Activated naive CD4-positive, alpha-beta T cell treated with anti-CD3 and anti-CD28 coated beads, Interleukin-2, amount 50 U/mL, for 24 hours (primary cell): ENCODE measurements around the gene IDUA.
"Not testable (repeated sequence)": the region's sequence is repeated elsewhere in the genome, so short reads cannot be mapped to it uniquely, and the experiment has no call there.

Source experiments
- H3K27ac Mint-ChIP-seq: one replicate; pipeline ENCODE4 v1.8.0; 2021; ENCODE audit warnings: mild to moderate bottlenecking, mixed read lengths
- H3K27me3 Mint-ChIP-seq: one replicate; pipeline ENCODE4 v1.8.0; 2021; ENCODE audit warnings: mixed read lengths
- H3K36me3 Mint-ChIP-seq: one replicate; pipeline ENCODE4 v1.8.0; 2021; ENCODE audit warnings: mixed read lengths
- H3K4me1 Mint-ChIP-seq: one replicate; pipeline ENCODE4 v1.8.0; 2021; ENCODE audit warnings: mixed read lengths
- H3K4me3 Mint-ChIP-seq: one replicate; pipeline ENCODE4 v1.8.0; 2021; ENCODE audit warnings: mild to moderate bottlenecking, mixed read lengths
- H3K9me3 Mint-ChIP-seq: one replicate; pipeline ENCODE4 v1.8.0; 2021; ENCODE audit warnings: mixed read lengths

The IDUA gene

DNA sequence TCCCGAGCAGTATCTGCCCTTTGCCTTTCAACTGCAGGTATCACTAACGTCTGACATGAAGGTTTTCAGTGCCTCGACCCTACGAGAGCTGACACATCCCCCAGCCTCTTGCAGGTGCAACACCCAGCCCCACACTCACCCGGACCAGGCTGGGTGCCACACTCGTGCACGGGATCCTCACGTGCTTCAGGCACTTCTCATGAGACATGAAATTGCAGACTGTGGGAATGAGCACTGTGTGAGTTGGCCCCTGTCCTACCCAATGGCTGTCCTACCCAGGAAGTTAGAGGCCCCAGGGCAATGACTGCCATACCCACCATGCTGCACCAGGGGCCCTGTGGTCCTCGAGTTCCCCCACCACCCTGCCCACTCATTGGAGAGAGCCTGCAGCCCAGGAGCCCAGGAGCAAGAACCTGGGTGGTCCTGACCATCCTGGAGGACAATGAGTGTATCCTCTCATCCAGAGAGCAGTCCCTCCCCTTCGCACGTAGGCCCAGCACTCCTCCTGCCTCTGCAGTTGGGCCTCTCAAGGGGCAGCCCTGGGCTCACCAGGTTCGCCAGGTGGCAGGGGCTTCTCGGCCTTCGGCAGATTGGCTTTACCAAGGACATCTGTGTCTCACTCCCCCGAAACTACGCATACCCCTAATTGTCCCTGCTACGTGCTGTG, 15.9 kb upstream of the IDUA start:
- H3K4me3 Mint-ChIP-seq: no peak overlapping the region

DNA sequence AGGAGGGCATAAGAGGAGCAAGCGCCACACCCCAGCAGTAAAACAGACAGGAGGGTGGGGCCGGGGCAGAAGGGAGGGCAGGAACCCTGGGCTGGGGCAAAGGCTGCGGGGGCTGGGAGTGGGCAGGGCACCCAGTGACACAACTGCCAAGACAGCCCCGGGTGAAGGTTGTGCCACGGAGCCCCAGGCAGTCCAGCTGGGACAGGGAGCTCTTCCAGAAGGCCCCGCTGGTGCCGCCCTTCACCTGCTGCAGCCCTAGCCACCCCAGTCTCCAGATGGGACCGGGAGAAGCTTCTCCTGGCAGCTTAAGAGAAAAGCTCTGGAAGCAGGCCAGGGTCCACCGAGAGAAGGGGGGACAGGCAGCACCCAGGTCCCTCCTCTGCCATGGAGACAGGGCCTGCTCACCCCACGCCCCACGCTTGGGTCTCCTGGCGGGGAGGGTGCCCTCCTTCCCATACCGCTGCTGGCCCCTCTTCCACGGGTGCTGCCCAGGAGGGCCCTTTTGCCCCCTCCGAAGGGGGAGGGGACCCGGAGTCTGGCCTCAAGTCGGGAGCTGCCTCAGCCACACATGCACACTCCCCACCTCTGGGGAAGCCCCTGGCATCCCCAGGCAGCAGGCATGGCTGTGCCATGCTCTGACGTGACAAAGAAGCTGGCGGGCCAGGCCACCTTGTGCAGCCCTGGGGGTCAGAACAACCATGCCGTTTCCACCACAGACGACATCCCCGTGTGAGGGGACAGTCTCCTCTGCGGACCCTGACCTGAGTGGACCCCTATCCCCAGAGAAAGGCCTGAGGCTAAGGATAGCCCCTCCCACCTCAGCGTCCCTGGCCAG, 15.0 kb upstream of the IDUA start:
- Mint-ChIP-seq H3K9me3 (no peaks in the 10 kb centered on the region), H3K27me3 (no peaks in the 10 kb centered on the region), H3K36me3 (no peaks in the 10 kb centered on the region), H3K4me1 (peaks cover 5% of the 10 kb centered on the region), H3K27ac (no peak overlapping the region), H3K4me3 (peak overlapping the region; percentile 7)

More for the DNA sequence above, 15.9 kb upstream of the IDUA start:
- Mint-ChIP-seq H3K4me1 (peaks cover 5% of the 10 kb centered on the region), H3K27ac (peak overlapping the region; percentile 65), H3K27me3 (no peaks in the 10 kb centered on the region), H3K36me3 (no peaks in the 10 kb centered on the region), H3K9me3 (no peaks in the 10 kb centered on the region)

GRCh38 chr4:972651-973424, 14.0 kb upstream of the IDUA start:
- H3K4me3 Mint-ChIP-seq: peak overlapping the region; percentile 36
- H3K27ac Mint-ChIP-seq: no peak overlapping the region

DNA sequence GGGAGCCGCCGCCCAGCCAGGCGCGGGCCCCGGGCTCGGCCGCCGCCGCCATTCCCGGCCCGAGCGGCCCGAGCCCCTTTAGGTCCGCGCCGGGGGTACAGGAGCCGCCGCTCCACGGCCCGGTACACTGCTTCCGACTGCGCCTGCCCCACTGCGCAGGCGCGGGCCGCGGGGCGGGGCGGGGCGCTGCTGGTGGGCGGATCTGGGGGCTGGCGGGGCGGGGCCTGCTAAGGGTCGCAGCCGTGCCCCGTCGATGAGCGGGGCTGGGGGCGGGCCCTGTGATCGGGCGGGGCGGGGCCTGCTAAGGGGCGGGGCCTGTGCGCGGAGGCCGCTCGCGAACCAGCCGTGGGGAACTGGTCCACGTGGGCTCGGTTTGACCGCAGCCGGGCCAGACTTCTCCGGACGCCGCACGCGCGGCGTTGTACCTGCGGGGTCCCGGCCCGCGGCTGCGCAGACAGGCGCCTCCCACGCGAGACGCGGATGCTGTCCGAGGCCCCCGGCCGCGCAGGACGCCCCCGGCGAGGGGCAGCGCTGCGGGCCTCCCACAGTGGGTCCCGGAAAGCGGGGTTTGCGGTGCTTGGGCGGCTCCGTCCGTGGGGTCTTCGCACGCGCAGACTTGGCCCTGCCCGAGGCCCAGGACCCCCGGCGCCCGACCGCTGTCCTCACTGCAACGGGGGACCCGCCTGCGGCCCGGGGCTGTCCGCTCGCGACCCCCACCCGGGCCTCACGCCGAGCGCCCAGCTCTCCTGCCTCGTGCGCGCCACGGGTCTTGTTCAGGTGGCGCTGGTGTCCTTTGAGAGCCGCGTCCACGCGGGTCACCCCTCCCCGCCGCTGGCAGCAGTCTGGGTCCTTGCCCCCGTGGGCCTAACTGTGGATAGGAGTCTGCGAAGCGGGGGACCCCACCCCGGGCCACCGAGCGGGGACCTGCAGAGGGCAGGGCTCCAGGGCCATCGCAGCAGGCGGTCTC, 13.1 kb upstream of the IDUA start, which contains the start of gene DGKQ:
Gene DGKQ, minus strand, starts transcription at position 139 of the 967 bp plus-strand sequence. Its CDS starts 87 bp downstream, at position 52.
- Mint-ChIP-seq H3K9me3 (no peaks in the 10 kb centered on the region), H3K27ac (no peak within 1 kb of the TSS), H3K4me3 (peak within 1 kb of the TSS; percentile 49), H3K27me3 (no peaks in the 10 kb centered on the region), H3K36me3 (no peaks in the 10 kb centered on the region), H3K4me1 (peaks cover 5% of the 10 kb centered on the region)

More at GRCh38 chr4:972651-973424, 14.0 kb upstream of the IDUA start:
- Mint-ChIP-seq H3K27me3 (no peaks in the 10 kb centered on the region), H3K36me3 (no peaks in the 10 kb centered on the region), H3K9me3 (no peaks in the 10 kb centered on the region), H3K4me1 (peaks cover 5% of the 10 kb centered on the region)

DNA sequence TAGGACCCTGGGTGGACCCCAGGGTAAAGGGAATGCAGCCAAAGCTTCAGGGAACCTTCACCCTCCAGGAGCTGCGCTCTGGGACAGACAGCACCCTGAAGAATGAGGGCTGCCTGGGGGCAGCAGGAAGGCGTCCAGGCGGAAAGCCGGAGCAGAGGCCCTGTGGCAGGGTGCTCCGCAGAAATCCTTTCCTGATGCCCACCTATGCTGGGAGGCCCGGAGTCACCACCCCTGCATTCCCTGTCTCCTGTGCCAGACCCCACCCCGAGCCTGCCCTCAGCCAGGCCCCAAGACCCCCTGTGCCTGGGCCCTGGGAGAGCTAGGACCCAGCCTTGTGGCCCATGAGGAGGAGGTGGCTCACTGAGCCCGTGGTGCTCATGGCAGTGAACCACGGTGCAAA, 12.2 kb upstream of the IDUA start:
- Mint-ChIP-seq H3K27me3 (no peaks in the 10 kb centered on the region), H3K4me3 (peak overlapping the region; percentile 33), H3K9me3 (no peaks in the 10 kb centered on the region), H3K36me3 (no peaks in the 10 kb centered on the region), H3K27ac (no peak overlapping the region), H3K4me1 (peaks cover 5% of the 10 kb centered on the region)

- H3K27ac Mint-ChIP-seq, H3K9me3 Mint-ChIP-seq, H3K36me3 Mint-ChIP-seq, H3K27me3 Mint-ChIP-seq, H3K4me3 Mint-ChIP-seq, H3K4me1 Mint-ChIP-seq: not testable (repeated sequence)
These were observed 10.8 kb upstream of the IDUA start for GRCh38 chr4:976016-976415.

GRCh38 chr4:978957-979701, 7.7 kb upstream of the IDUA start:
- no peaks in the 10 kb centered on the region for H3K27me3 Mint-ChIP-seq
- H3K9me3 Mint-ChIP-seq: no peaks in the 10 kb centered on the region
- no peaks in the 10 kb centered on the region for H3K36me3 Mint-ChIP-seq
- no peak overlapping the region for H3K4me3 Mint-ChIP-seq
- H3K4me1 Mint-ChIP-seq: peaks cover under 1% of the 10 kb centered on the region
- H3K27ac Mint-ChIP-seq: no peak overlapping the region

DNA sequence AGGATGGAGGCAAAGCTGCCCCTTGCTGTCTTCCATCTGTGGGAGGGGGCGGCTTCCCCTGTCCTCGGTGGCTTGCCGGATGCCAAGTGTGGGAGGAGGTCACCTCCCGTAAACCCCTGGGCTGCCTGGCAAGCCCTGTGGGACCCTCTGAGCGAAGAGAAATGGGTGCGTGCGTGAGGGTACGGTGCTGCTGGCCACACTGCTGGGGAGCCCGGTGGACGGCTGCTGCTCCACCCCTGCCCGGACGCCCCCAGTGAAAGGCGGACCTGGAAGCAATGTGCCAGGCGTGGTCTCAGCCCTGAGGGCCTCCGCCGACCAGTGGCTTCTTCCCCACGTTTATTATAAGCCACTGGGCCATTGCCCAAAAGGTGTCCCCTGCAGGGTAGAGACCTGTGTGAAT, 4.6 kb upstream of the IDUA start:
- H3K4me3 Mint-ChIP-seq: no peak overlapping the region

GRCh38 chr4:982814-983213, 4.0 kb upstream of the IDUA start:
- H3K9me3 Mint-ChIP-seq: no peaks in the 10 kb centered on the region
- H3K27ac Mint-ChIP-seq: no peak overlapping the region
- H3K27me3 Mint-ChIP-seq: no peaks in the 10 kb centered on the region
- peaks cover 23% of the 10 kb centered on the region for H3K4me1 Mint-ChIP-seq
- H3K36me3 Mint-ChIP-seq: no peaks in the 10 kb centered on the region
- no peak overlapping the region for H3K4me3 Mint-ChIP-seq

More for the DNA sequence above, 4.6 kb upstream of the IDUA start:
- no peaks in the 10 kb centered on the region for H3K9me3 Mint-ChIP-seq
- peaks cover 23% of the 10 kb centered on the region for H3K4me1 Mint-ChIP-seq
- no peak overlapping the region for H3K27ac Mint-ChIP-seq
- H3K27me3 Mint-ChIP-seq: no peaks in the 10 kb centered on the region
- H3K36me3 Mint-ChIP-seq: no peaks in the 10 kb centered on the region

- Mint-ChIP-seq H3K9me3 (no peaks in the 10 kb centered on the region), H3K27me3 (no peaks in the 10 kb centered on the region), H3K4me3 (peak overlapping the region; percentile 92), H3K36me3 (no peaks in the 10 kb centered on the region), H3K4me1 (peaks cover 23% of the 10 kb centered on the region), H3K27ac (no peak overlapping the region)
These were observed 2.3 kb upstream of the IDUA start for GRCh38 chr4:984336-985054.

DNA sequence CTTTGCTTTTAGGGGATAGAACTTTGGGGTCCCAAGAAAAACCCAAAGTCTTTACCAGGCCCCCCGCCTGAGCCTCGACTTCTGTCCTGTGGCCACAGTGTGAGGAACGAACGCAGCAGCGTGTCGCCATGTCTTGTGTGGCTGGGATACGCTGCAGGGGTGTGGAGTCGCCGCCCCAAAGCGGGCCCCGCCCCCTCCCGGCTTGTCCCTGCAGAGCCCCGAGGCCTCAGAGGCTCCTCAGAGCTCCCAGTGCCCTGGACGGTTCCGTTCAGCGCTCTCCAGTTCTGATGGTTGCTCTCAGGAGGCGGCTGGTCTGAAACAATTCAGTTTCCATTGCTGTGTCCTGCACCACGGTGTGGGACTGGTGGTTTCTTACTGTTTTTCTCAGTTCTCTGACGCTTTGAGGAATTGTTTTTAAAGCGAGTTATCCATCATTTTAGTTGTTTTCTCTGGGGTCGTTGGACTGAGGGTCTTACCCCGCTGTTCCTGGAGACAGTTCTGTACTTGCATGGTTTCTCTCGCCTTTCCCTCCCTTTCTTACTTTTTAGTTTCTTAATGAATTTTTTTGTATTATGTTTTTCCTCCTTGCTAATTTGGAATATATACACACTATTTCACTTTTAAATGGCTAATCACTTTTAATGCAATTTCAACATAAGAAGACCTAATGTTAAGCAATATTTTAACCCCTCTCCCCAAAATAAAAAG, 1.6 kb upstream of the IDUA start:
- peak overlapping the region; percentile 92 for H3K4me3 Mint-ChIP-seq
- H3K36me3 Mint-ChIP-seq: no peaks in the 10 kb centered on the region
- peaks cover 23% of the 10 kb centered on the region for H3K4me1 Mint-ChIP-seq
- H3K27ac Mint-ChIP-seq: no peak overlapping the region
- H3K9me3 Mint-ChIP-seq: no peaks in the 10 kb centered on the region
- no peaks in the 10 kb centered on the region for H3K27me3 Mint-ChIP-seq

DNA sequence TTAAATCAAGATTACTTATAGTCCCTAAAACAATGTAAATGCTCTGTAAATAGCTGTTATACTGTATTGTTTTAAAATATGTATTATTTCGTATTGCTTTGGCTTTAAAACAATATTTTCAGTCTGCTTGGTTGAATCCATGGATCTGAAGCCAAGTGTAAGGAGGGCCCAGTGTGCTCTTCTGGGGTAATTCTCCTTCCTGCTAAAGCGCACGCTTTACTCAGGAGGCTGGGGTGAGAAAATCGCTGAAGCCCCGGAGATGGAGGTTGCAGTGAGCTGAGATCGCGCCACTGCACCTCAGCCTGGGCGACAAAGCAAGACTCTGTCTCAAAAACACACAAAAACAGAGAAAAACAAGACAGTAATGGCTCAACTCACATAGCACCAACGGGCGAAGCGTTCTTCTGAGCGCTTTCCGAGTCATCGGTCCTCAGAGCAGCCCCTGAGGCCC, 391 bp upstream of the IDUA start:
- peak overlapping the region; percentile 92 for H3K4me3 Mint-ChIP-seq
- H3K4me1 Mint-ChIP-seq: peaks cover 23% of the 10 kb centered on the region
- H3K27ac Mint-ChIP-seq: peak overlapping the region; percentile 87
- no peaks in the 10 kb centered on the region for H3K27me3 Mint-ChIP-seq
- H3K36me3 Mint-ChIP-seq: no peaks in the 10 kb centered on the region
- no peaks in the 10 kb centered on the region for H3K9me3 Mint-ChIP-seq
